ENCODE measurements around the gene PRDM16.

PRDM16 gene

DNA sequence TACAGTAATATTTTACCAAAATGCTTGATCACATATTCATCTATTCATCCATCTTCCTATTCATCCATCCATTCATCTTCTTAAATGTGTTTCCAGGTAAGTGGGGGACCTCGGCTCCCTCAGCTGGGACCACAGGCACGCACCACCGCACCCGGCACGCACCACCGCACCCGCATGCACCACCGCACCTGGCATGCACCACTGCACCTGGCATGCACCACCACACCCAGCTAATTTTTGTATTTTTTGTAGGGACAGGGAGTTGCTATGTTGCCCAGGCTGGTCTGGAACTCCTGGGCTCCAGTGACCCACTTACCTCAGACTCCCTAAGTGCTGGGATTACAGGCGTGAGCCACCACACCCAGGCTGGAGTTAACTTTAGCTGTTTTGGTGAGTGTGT lies 26.5 kb upstream of the PRDM16 start:
- DNase-seq (no peak), ATAC-seq (ENCODE audit: insufficient read depth, low read depth) (no peak)
- Histone ChIP-seq H3K36me3 (ENCODE audit: insufficient read depth, low read length) (no peaks in the 10 kb centered on the region), H3K79me2 (ENCODE audit: insufficient read depth, low read length) (no peaks in the 10 kb centered on the region), H3K27ac (ENCODE audit: low read length) (no peak overlapping the region), H4K20me1 (ENCODE audit: insufficient read depth, low read length) (peaks cover 2% of the 10 kb centered on the region; the same call in 1 of the 2 replicates), H3K9ac (ENCODE audit: low read depth, low read length) (no peak overlapping the region), H3K4me3 (ENCODE audit: low read depth in 1 of 2, low read length in 2 of 2) (no peak overlapping the region), H3K27me3 (ENCODE audit: insufficient read depth, low read length, poor library complexity) (peaks cover 3% of the 10 kb centered on the region), H3K4me2 (ENCODE audit: insufficient read depth, low read length) (no peak overlapping the region), H2AFZ (ENCODE audit: low read depth, low read length) (no peak overlapping the region), H3K9me3 (ENCODE audit: insufficient read depth, low read length, severe bottlenecking) (no peaks in the 10 kb centered on the region), H3K4me1 (ENCODE audit: insufficient read depth, low read length) (no peaks in the 10 kb centered on the region)
- TF ChIP-seq, protein P1, sequence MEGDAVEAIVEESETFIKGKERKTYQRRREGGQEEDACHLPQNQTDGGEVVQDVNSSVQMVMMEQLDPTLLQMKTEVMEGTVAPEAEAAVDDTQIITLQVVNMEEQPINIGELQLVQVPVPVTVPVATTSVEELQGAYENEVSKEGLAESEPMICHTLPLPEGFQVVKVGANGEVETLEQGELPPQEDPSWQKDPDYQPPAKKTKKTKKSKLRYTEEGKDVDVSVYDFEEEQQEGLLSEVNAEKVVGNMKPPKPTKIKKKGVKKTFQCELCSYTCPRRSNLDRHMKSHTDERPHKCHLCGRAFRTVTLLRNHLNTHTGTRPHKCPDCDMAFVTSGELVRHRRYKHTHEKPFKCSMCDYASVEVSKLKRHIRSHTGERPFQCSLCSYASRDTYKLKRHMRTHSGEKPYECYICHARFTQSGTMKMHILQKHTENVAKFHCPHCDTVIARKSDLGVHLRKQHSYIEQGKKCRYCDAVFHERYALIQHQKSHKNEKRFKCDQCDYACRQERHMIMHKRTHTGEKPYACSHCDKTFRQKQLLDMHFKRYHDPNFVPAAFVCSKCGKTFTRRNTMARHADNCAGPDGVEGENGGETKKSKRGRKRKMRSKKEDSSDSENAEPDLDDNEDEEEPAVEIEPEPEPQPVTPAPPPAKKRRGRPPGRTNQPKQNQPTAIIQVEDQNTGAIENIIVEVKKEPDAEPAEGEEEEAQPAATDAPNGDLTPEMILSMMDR (IDR thresholded peaks at IDR 0.05; ENCODE audit: borderline replicate concordance, extremely low read depth, low read length, poor library complexity, severe bottlenecking), result no peak

DNA sequence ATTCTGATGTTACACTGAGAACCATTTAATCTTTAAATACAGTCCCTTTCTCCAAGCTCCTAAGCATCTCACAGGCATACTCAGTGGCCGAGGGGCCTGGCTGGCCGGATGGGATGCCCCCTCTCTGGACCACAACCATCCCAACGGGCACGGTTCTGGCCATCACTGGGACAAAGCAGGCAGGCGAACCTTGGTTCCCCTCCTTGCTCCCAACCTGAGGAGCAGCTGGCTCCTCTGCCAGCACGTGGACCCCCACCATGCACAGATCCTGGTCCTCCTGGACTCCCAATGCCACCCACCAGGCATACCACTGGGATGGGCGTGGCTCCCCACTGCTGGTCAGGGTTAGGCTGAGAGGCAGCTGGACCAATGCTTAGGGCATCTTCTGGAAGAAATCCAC lies 19.8 kb upstream of the PRDM16 start:
- H4K20me1 ChIP-seq (ENCODE audit: insufficient read depth, low read length), result no peaks in the 10 kb centered on the region

DNA sequence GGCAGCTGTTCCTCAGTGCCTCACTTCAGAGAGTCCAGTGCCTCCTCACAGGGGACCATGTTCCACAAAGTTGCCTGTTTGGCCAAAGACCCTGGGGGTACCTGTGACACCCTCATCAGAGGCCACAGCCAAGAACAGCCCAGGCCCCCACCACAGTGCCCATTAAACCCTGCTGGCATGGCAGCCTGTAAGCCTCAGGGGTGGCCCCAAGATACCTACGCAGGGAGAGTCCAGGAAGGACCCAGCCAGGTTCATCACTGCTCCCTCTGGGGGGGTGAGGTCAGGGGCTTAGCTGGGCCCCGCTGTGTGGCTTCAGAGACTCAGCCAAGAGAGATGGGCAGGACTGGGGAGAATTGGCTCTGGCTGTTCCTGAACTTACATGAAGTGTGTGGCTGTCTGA lies 19.1 kb upstream of the PRDM16 start:
- Histone ChIP-seq H4K20me1 (ENCODE audit: insufficient read depth, low read length) (no peaks in the 10 kb centered on the region), H3K79me2 (ENCODE audit: insufficient read depth, low read length) (no peaks in the 10 kb centered on the region), H3K9ac (ENCODE audit: low read depth, low read length) (no peak overlapping the region), H3K4me3 (ENCODE audit: low read depth in 1 of 2, low read length in 2 of 2) (no peak overlapping the region), H3K9me3 (ENCODE audit: insufficient read depth, low read length, severe bottlenecking) (no peaks in the 10 kb centered on the region), H3K4me1 (ENCODE audit: insufficient read depth, low read length) (no peaks in the 10 kb centered on the region), H3K27me3 (ENCODE audit: insufficient read depth, low read length, poor library complexity) (no peaks in the 10 kb centered on the region), H3K4me2 (ENCODE audit: insufficient read depth, low read length) (no peak overlapping the region), H3K27ac (ENCODE audit: low read length) (no peak overlapping the region), H2AFZ (ENCODE audit: low read depth, low read length) (no peak overlapping the region), H3K36me3 (ENCODE audit: insufficient read depth, low read length) (no peaks in the 10 kb centered on the region)
- TF ChIP-seq, protein P1 (IDR thresholded peaks at IDR 0.05; ENCODE audit: borderline replicate concordance, extremely low read depth, low read length, poor library complexity, severe bottlenecking), result no peak
- TF ChIP-seq EZH2 (IDR thresholded peaks at IDR 0.05; ENCODE audit: borderline replicate concordance, low read depth, low read length, severe bottlenecking), result no peak
- ATAC-seq (ENCODE audit: insufficient read depth, low read depth), result no peak
- no peak for DNase-seq

More for the DNA sequence above, 19.8 kb upstream of the PRDM16 start:
- Histone ChIP-seq H3K9me3 (ENCODE audit: insufficient read depth, low read length, severe bottlenecking) (no peaks in the 10 kb centered on the region), H2AFZ (ENCODE audit: low read depth, low read length) (no peak overlapping the region), H3K27ac (ENCODE audit: low read length) (no peak overlapping the region), H3K4me2 (ENCODE audit: insufficient read depth, low read length) (no peak overlapping the region), H3K4me1 (ENCODE audit: insufficient read depth, low read length) (no peaks in the 10 kb centered on the region), H3K36me3 (ENCODE audit: insufficient read depth, low read length) (no peaks in the 10 kb centered on the region), H3K27me3 (ENCODE audit: insufficient read depth, low read length, poor library complexity) (no peaks in the 10 kb centered on the region), H3K4me3 (ENCODE audit: low read depth in 1 of 2, low read length in 2 of 2) (no peak overlapping the region), H3K9ac (ENCODE audit: low read depth, low read length) (no peak overlapping the region), H3K79me2 (ENCODE audit: insufficient read depth, low read length) (no peaks in the 10 kb centered on the region)
- ATAC-seq (ENCODE audit: insufficient read depth, low read depth) (no peak), DNase-seq (no peak)
- no peak for TF ChIP-seq EZH2 (IDR thresholded peaks at IDR 0.05; ENCODE audit: borderline replicate concordance, low read depth, low read length, severe bottlenecking)
- TF ChIP-seq, protein P1 (IDR thresholded peaks at IDR 0.05; ENCODE audit: borderline replicate concordance, extremely low read depth, low read length, poor library complexity, severe bottlenecking), result no peak

DNA sequence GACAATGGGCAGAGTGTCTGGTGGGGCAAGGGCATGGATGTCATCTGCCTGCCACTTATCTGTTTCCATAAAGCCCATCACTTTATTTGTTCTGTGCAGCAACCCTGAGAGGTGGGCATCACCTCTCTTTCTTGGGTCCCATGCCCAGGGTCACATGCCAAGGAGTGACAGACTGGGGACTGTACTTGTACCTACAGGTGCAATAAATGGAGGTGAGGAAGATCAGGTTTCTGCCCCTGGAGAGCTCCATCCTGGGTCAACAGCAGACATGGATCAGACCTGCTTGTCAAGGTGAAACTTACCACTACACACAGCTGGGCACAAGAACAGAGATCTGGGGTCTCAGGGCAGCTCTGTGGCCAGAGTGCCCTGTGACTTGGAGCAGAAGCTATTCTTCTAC lies 18.4 kb upstream of the PRDM16 start:
- Histone ChIP-seq H3K4me2 (ENCODE audit: insufficient read depth, low read length) (no peak overlapping the region), H3K4me3 (ENCODE audit: low read depth in 1 of 2, low read length in 2 of 2) (no peak overlapping the region), H3K9me3 (ENCODE audit: insufficient read depth, low read length, severe bottlenecking) (no peaks in the 10 kb centered on the region), H3K36me3 (ENCODE audit: insufficient read depth, low read length) (no peaks in the 10 kb centered on the region), H3K27me3 (ENCODE audit: insufficient read depth, low read length, poor library complexity) (no peaks in the 10 kb centered on the region), H3K27ac (ENCODE audit: low read length) (no peak overlapping the region), H3K9ac (ENCODE audit: low read depth, low read length) (no peak overlapping the region), H3K4me1 (ENCODE audit: insufficient read depth, low read length) (no peaks in the 10 kb centered on the region), H2AFZ (ENCODE audit: low read depth, low read length) (no peak overlapping the region), H3K79me2 (ENCODE audit: insufficient read depth, low read length) (no peaks in the 10 kb centered on the region), H4K20me1 (ENCODE audit: insufficient read depth, low read length) (no peaks in the 10 kb centered on the region)
- ATAC-seq (ENCODE audit: insufficient read depth, low read depth) (no peak), DNase-seq (no peak)
- TF ChIP-seq EZH2 (IDR thresholded peaks at IDR 0.05; ENCODE audit: borderline replicate concordance, low read depth, low read length, severe bottlenecking), result no peak
- TF ChIP-seq, protein P1 (IDR thresholded peaks at IDR 0.05; ENCODE audit: borderline replicate concordance, extremely low read depth, low read length, poor library complexity, severe bottlenecking), result no peak
